GM23338 (cell line): ENCODE results near the gene DTNBP1. TPM values are rescaled to one million over a fixed set of nuclear protein-coding genes. Genes with fewer than 3 reads are reported as not detected.

Source experiments
- ATAC-seq: fragments of 200-7000 bp; cut with Tn5 transposase; 3 replicates; pipeline ENCODE4 v1.9.1; 2020
- DNase-seq: peaks from one replicate; pipeline ENCODE4 v3.0.0-alpha.2; 2015; ENCODE audit warnings: low spot score
- H2AFZ ChIP-seq: fragments of 200-600 bp; sonication (generic); 2 replicates; pipeline ENCODE4 v1.8.0; 2016; ENCODE audit warnings: antibody characterized with exemption, mild to moderate bottlenecking, moderate library complexity
- H3F3A ChIP-seq: fragments of 200-600 bp; sonication (generic); replicated peaks from 2 replicates; pipeline ENCODE4 v1.8.0; 2017; ENCODE audit warnings: antibody characterized with exemption, mixed run types, low read depth
- H3K27ac ChIP-seq: fragments of 200-600 bp; sonication (generic); 2 replicates; pipeline ENCODE4 v1.6.1; 2016; ENCODE audit warnings: low read depth
- H3K27me3 ChIP-seq: fragments of 200-600 bp; sonication (generic); 2 replicates; pipeline ENCODE4 v1.8.0; 2016; ENCODE audit warnings: mild to moderate bottlenecking, mixed run types, moderate library complexity; ENCODE audit not compliant: insufficient read depth
- H3K36me3 ChIP-seq: fragments of 200-600 bp; sonication (generic); 2 replicates; pipeline ENCODE4 v1.8.0; 2016; ENCODE audit warnings: mild to moderate bottlenecking; ENCODE audit not compliant: insufficient read depth
- H3K4me1 ChIP-seq: fragments of 200-600 bp; sonication (generic); 2 replicates; pipeline ENCODE4 v1.8.0; 2016; ENCODE audit warnings: mild to moderate bottlenecking, moderate library complexity; ENCODE audit not compliant: insufficient read depth
- H3K4me2 ChIP-seq: fragments of 200-600 bp; sonication (generic); 2 replicates; pipeline ENCODE4 v1.7.1; 2017; ENCODE audit warnings: mixed run types
- H3K4me3 ChIP-seq: fragments of 200-600 bp; sonication (generic); 2 replicates; pipeline ENCODE4 v1.6.1; 2016; ENCODE audit warnings: mixed run types
- H3K79me2 ChIP-seq: fragments of 200-600 bp; sonication (generic); replicated peaks from 2 replicates; pipeline ENCODE4 v1.8.0; 2017; ENCODE audit warnings: mild to moderate bottlenecking; ENCODE audit not compliant: insufficient read depth
- H3K9me2 ChIP-seq: fragments of 200-600 bp; sonication (generic); 2 replicates; pipeline ENCODE4 v1.8.0; 2017; ENCODE audit not compliant: insufficient read depth
- H4K20me1 ChIP-seq: fragments of 200-600 bp; sonication (generic); replicated peaks from 2 replicates; pipeline ENCODE4 v1.8.0; 2017; ENCODE audit warnings: mild to moderate bottlenecking; ENCODE audit not compliant: insufficient read depth
- H3K27ac Mint-ChIP-seq: 2 replicates; pipeline ENCODE4 v1.8.0; 2020; ENCODE audit warnings: inconsistent platforms, mild to moderate bottlenecking, moderate library complexity, mixed read lengths
- H3K27me3 Mint-ChIP-seq: 3 replicates; pipeline ENCODE4 v1.8.0; 2022; ENCODE audit warnings: low read depth, mild to moderate bottlenecking, moderate library complexity, mixed read lengths, inconsistent platforms; ENCODE audit not compliant: insufficient read depth, poor library complexity
- H3K36me3 Mint-ChIP-seq: 3 replicates; pipeline ENCODE4 v1.8.0; 2021; ENCODE audit warnings: low read depth, mild to moderate bottlenecking, inconsistent platforms, moderate library complexity, mixed read lengths
- H3K4me1 Mint-ChIP-seq: 3 replicates; pipeline ENCODE4 v1.8.0; 2020; ENCODE audit warnings: mild to moderate bottlenecking, inconsistent platforms, mixed read lengths
- H3K4me3 Mint-ChIP-seq: 3 replicates; pipeline ENCODE4 v1.8.0; 2021; ENCODE audit warnings: moderate library complexity, mild to moderate bottlenecking, inconsistent platforms, mixed read lengths
- H3K9me3 Mint-ChIP-seq: 3 replicates; pipeline ENCODE4 v1.8.0; 2020; ENCODE audit warnings: moderate library complexity, mild to moderate bottlenecking, inconsistent platforms, mixed read lengths
- CREB1 ChIP-seq: fragments of 250-450 bp; sonication (Bioruptor Pico); IDR thresholded peaks from 2 replicates; pipeline ENCODE4 v1.5.0; 2020; ENCODE audit warnings: low read depth, mild to moderate bottlenecking, moderate library complexity
- ETS1 ChIP-seq: IDR thresholded peaks from 2 replicates; pipeline ENCODE4 v1.6.1; 2016; ENCODE audit warnings: antibody characterized with exemption
- EZH2 ChIP-seq: fragments of 200-600 bp; sonication (generic); IDR thresholded peaks from one replicate; pipeline ENCODE4 v1.8.0; 2017; ENCODE audit warnings: antibody characterized with exemption, mild to moderate bottlenecking, low read depth; ENCODE audit not compliant: unreplicated experiment
- EZH2phosphoT487 ChIP-seq: fragments of 200-600 bp; sonication (generic); IDR thresholded peaks from one replicate; pipeline ENCODE4 v1.8.1; 2018; ENCODE audit warnings: antibody characterized with exemption; ENCODE audit not compliant: unreplicated experiment
- NANOG ChIP-seq: IDR thresholded peaks from 2 replicates; pipeline ENCODE4 v1.6.1; 2016; ENCODE audit warnings: antibody characterized with exemption, borderline replicate concordance
- POLR2AphosphoS5 ChIP-seq: IDR thresholded peaks from 2 replicates; pipeline ENCODE4 v1.6.1; 2016; ENCODE audit warnings: antibody characterized with exemption, low read depth
- STAT1 ChIP-seq: IDR thresholded peaks from one replicate; pipeline ENCODE4 v1.6.1; 2016; ENCODE audit warnings: antibody characterized with exemption; ENCODE audit not compliant: unreplicated experiment
- polyA plus RNA-seq: library from polyadenylated mRNA; unstranded; fragments of >200 nt; fragmentation: Nextera tagmentation; extraction: Ambion mirVana; gene quantifications from 2 replicates; pipeline ENCODE4 v1.2.1, GENCODE V29; 2016
- total RNA-seq: library from RNA; depleted of rRNA; stranded (reverse); fragments of >200 nt; shearing (Covaris generic); gene quantifications from 2 replicates; pipeline ENCODE4 v1.2.3, GENCODE V29; 2014
- TF ChIP-seq, protein P1 (sequence below): fragments of 250-450 bp; sonication (Bioruptor Pico); IDR thresholded peaks from 2 replicates; pipeline ENCODE4 v1.5.0; 2020; ENCODE audit warnings: mild to moderate bottlenecking, moderate library complexity
- TF ChIP-seq, protein P2 (sequence below), 2 experiments: fragments of 200-600 bp in 1 of 2; sonication (generic) in 1 of 2; conservative IDR thresholded peaks; 2 replicates each; pipeline versions ENCODE4 v1.5.1 to v1.6.1; 2016 to 2017; ENCODE audit warnings: antibody characterized with exemption in 2 of 2, low read depth in 2 of 2, mild to moderate bottlenecking in 2 of 2, moderate library complexity in 1 of 2

DTNBP1 gene
- total and polyA plus RNA-seq, 2 experiments from 2014 or later, result 12.1 to 20.1 TPM

DNA sequence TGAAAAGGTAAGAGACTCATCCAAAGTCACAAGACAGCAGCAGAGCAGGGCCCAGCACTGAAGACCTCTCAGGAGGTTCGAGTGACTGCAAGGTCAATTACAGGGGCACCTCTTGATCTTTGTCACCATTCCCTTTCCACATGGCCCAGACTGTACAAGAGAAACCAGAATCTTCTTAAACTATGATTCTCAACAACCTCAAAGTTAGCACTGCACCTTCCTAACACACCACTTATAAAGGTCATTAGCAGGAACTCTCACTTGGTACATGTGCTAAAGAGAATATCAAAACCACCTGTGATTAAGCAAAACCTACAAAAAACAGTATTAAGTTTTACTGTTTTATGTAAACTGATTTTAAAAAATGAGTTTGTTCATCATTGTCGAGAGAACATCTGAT, 70.2 kb downstream of the DTNBP1 start (continued):
- TF ChIP-seq, protein P1, sequence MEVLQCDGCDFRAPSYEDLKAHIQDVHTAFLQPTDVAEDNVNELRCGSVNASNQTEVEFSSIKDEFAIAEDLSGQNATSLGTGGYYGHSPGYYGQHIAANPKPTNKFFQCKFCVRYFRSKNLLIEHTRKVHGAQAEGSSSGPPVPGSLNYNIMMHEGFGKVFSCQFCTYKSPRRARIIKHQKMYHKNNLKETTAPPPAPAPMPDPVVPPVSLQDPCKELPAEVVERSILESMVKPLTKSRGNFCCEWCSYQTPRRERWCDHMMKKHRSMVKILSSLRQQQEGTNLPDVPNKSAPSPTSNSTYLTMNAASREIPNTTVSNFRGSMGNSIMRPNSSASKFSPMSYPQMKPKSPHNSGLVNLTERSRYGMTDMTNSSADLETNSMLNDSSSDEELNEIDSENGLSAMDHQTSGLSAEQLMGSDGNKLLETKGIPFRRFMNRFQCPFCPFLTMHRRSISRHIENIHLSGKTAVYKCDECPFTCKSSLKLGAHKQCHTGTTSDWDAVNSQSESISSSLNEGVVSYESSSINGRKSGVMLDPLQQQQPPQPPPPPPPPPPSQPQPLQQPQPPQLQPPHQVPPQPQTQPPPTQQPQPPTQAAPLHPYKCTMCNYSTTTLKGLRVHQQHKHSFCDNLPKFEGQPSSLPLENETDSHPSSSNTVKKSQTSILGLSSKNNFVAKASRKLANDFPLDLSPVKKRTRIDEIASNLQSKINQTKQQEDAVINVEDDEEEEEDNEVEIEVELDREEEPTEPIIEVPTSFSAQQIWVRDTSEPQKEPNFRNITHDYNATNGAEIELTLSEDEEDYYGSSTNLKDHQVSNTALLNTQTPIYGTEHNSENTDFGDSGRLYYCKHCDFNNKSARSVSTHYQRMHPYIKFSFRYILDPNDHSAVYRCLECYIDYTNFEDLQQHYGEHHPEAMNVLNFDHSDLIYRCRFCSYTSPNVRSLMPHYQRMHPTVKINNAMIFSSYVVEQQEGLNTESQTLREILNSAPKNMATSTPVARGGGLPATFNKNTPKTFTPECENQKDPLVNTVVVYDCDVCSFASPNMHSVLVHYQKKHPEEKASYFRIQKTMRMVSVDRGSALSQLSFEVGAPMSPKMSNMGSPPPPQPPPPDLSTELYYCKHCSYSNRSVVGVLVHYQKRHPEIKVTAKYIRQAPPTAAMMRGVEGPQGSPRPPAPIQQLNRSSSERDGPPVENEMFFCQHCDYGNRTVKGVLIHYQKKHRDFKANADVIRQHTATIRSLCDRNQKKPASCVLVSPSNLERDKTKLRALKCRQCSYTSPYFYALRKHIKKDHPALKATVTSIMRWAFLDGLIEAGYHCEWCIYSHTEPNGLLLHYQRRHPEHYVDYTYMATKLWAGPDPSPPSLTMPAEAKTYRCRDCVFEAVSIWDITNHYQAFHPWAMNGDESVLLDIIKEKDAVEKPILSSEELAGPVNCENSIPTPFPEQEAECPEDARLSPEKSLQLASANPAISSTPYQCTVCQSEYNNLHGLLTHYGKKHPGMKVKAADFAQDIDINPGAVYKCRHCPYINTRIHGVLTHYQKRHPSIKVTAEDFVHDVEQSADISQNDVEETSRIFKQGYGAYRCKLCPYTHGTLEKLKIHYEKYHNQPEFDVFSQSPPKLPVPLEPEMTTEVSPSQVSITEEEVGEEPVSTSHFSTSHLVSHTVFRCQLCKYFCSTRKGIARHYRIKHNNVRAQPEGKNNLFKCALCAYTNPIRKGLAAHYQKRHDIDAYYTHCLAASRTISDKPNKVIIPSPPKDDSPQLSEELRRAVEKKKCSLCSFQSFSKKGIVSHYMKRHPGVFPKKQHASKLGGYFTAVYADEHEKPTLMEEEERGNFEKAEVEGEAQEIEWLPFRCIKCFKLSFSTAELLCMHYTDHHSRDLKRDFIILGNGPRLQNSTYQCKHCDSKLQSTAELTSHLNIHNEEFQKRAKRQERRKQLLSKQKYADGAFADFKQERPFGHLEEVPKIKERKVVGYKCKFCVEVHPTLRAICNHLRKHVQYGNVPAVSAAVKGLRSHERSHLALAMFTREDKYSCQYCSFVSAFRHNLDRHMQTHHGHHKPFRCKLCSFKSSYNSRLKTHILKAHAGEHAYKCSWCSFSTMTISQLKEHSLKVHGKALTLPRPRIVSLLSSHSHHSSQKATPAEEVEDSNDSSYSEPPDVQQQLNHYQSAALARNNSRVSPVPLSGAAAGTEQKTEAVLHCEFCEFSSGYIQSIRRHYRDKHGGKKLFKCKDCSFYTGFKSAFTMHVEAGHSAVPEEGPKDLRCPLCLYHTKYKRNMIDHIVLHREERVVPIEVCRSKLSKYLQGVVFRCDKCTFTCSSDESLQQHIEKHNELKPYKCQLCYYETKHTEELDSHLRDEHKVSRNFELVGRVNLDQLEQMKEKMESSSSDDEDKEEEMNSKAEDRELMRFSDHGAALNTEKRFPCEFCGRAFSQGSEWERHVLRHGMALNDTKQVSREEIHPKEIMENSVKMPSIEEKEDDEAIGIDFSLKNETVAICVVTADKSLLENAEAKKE (CRISPR knock-in tag), result no peak
- no peak for TF ChIP-seq CREB1 (CRISPR knock-in tag)

GRCh38 chr6:15588971-15589634, 73.7 kb downstream of the DTNBP1 start:
- no peaks in the 10 kb centered on the region for H3K36me3 Mint-ChIP-seq
- Histone ChIP-seq H3K4me3 (no peak overlapping the region), H3F3A (no peaks in the 10 kb centered on the region), H3K79me2 (no peaks in the 10 kb centered on the region), H3K4me2 (no peak overlapping the region), H3K27me3 (no peaks in the 10 kb centered on the region), H3K4me1 (peaks cover 5% of the 10 kb centered on the region), H3K36me3 (no peaks in the 10 kb centered on the region), H4K20me1 (no peaks in the 10 kb centered on the region), H3K9me2 (no peaks in the 10 kb centered on the region), H2AFZ (no peak overlapping the region), H3K27ac (no peak overlapping the region)
- H3K27ac Mint-ChIP-seq, result no peak overlapping the region
- ATAC-seq, result no peak
- no peaks in the 10 kb centered on the region for H3K27me3 Mint-ChIP-seq
- H3K9me3 Mint-ChIP-seq, result no peaks in the 10 kb centered on the region
- no peak for DNase-seq
- H3K4me1 Mint-ChIP-seq, result peaks cover 12% of the 10 kb centered on the region
- no peak overlapping the region for H3K4me3 Mint-ChIP-seq
- TF ChIP-seq, protein P2, sequence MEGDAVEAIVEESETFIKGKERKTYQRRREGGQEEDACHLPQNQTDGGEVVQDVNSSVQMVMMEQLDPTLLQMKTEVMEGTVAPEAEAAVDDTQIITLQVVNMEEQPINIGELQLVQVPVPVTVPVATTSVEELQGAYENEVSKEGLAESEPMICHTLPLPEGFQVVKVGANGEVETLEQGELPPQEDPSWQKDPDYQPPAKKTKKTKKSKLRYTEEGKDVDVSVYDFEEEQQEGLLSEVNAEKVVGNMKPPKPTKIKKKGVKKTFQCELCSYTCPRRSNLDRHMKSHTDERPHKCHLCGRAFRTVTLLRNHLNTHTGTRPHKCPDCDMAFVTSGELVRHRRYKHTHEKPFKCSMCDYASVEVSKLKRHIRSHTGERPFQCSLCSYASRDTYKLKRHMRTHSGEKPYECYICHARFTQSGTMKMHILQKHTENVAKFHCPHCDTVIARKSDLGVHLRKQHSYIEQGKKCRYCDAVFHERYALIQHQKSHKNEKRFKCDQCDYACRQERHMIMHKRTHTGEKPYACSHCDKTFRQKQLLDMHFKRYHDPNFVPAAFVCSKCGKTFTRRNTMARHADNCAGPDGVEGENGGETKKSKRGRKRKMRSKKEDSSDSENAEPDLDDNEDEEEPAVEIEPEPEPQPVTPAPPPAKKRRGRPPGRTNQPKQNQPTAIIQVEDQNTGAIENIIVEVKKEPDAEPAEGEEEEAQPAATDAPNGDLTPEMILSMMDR (conservative IDR thresholded peaks at IDR 0.05; ENCODE audit: low read depth in 2 of 2), result no peak
- TF ChIP-seq STAT1, result no peak
- no peak for TF ChIP-seq CREB1 (CRISPR knock-in tag)
- TF ChIP-seq ETS1, result no peak
- TF ChIP-seq EZH2, result no peak
- no peak for TF ChIP-seq NANOG
- no peak for TF ChIP-seq EZH2phosphoT487
- TF ChIP-seq POLR2AphosphoS5, result no peak
